ENCODE results near the gene COG8. TPM values are rescaled to one million over a fixed set of nuclear protein-coding genes. Genes with fewer than 3 reads are reported as not detected.

Gene COG8
- total RNA-seq, 1 donor from 2014 or later = 32.4 TPM

GRCh38 chr16:69325784-69326171 is 13.6 kb downstream of the COG8 start:
- Mint-ChIP-seq H3K36me3 (ENCODE audit: low read depth, unreplicated experiment) (peaks cover 29% of the 10 kb centered on the region), H3K4me1 (ENCODE audit: low read depth, unreplicated experiment) (peaks cover 18% of the 10 kb centered on the region)
- no peak overlapping the region for H3K27ac ChIP-seq (ENCODE audit: low read depth, low read length)

GRCh38 chr16:69324585-69325253 is 14.6 kb downstream of the COG8 start:
- FAIRE-seq (no peak), DNase-seq (ENCODE audit: low read depth) (no peak)
- no peak overlapping the region for H3K4me2 ChIP-seq (ENCODE audit: low read length)
- no peaks in the 10 kb centered on the region for H3K9me3 ChIP-seq (ENCODE audit: insufficient read depth, low read depth, low read length)
- peaks cover 30% of the 10 kb centered on the region for H3K36me3 Mint-ChIP-seq (ENCODE audit: low read depth, unreplicated experiment)
- peaks cover 55% of the 10 kb centered on the region for H3K36me3 ChIP-seq (ENCODE audit: insufficient read depth, low read length)
- H3K27me3 ChIP-seq (ENCODE audit: insufficient read depth, low read length) = no peaks in the 10 kb centered on the region
- H4K20me1 ChIP-seq (ENCODE audit: insufficient read depth, low read length) = peaks cover 88% of the 10 kb centered on the region
- H3K9ac ChIP-seq (ENCODE audit: low read length) = no peak overlapping the region
- H3K4me1 ChIP-seq (ENCODE audit: insufficient read depth, low read length) = peaks cover 21% of the 10 kb centered on the region
- no peak overlapping the region for H2AFZ ChIP-seq (ENCODE audit: low read depth, low read length)
- H3K27ac Mint-ChIP-seq (ENCODE audit: unreplicated experiment) = no peak overlapping the region
- no peak overlapping the region for H3K4me3 Mint-ChIP-seq (ENCODE audit: unreplicated experiment)
- H3K79me2 ChIP-seq (ENCODE audit: insufficient read depth, low read length) = peaks cover 87% of the 10 kb centered on the region
- no peaks in the 10 kb centered on the region for H3K9me3 Mint-ChIP-seq (ENCODE audit: unreplicated experiment)
- no peak overlapping the region for H3K4me3 ChIP-seq (ENCODE audit: insufficient read depth, low read depth, low read length)
- no peak for TF ChIP-seq EZH2 (IDR thresholded peaks at IDR 0.05; ENCODE audit: insufficient read depth, low read length)
- no peak for TF ChIP-seq CTCF (IDR thresholded peaks at IDR 0.05; ENCODE audit: insufficient read depth, low read depth, low read length)
- peaks cover 18% of the 10 kb centered on the region for H3K4me1 Mint-ChIP-seq (ENCODE audit: low read depth, unreplicated experiment)
- no peaks in the 10 kb centered on the region for H3K27me3 Mint-ChIP-seq (ENCODE audit: low read depth, unreplicated experiment)
- H3K27ac ChIP-seq (ENCODE audit: low read depth, low read length) = no peak overlapping the region

More at GRCh38 chr16:69325784-69326171, 13.6 kb downstream of the COG8 start:
- Histone ChIP-seq H2AFZ (ENCODE audit: low read depth, low read length) (no peak overlapping the region), H3K4me2 (ENCODE audit: low read length) (peak overlapping the region; percentile 17), H4K20me1 (ENCODE audit: insufficient read depth, low read length) (peaks cover 83% of the 10 kb centered on the region), H3K79me2 (ENCODE audit: insufficient read depth, low read length) (peaks cover 91% of the 10 kb centered on the region), H3K4me3 (ENCODE audit: insufficient read depth, low read depth, low read length) (no peak overlapping the region), H3K27me3 (ENCODE audit: insufficient read depth, low read length) (no peaks in the 10 kb centered on the region), H3K4me1 (ENCODE audit: insufficient read depth, low read length) (peaks cover 23% of the 10 kb centered on the region), H3K36me3 (ENCODE audit: insufficient read depth, low read length) (peaks cover 52% of the 10 kb centered on the region), H3K9ac (ENCODE audit: low read length) (no peak overlapping the region), H3K9me3 (ENCODE audit: insufficient read depth, low read depth, low read length) (no peaks in the 10 kb centered on the region)
- H3K9me3 Mint-ChIP-seq (ENCODE audit: unreplicated experiment) = no peaks in the 10 kb centered on the region
- DNase-seq (ENCODE audit: low read depth) (no peak), FAIRE-seq (no peak)
- H3K4me3 Mint-ChIP-seq (ENCODE audit: unreplicated experiment) = no peak overlapping the region
- H3K27ac Mint-ChIP-seq (ENCODE audit: unreplicated experiment) = no peak overlapping the region
- H3K27me3 Mint-ChIP-seq (ENCODE audit: low read depth, unreplicated experiment) = no peaks in the 10 kb centered on the region
- no peak for TF ChIP-seq EZH2 (IDR thresholded peaks at IDR 0.05; ENCODE audit: insufficient read depth, low read length)
- no peak for TF ChIP-seq CTCF (IDR thresholded peaks at IDR 0.05; ENCODE audit: insufficient read depth, low read depth, low read length)

- Histone ChIP-seq H3K4me2 (ENCODE audit: low read length) (no peak overlapping the region), H4K20me1 (ENCODE audit: insufficient read depth, low read length) (peaks cover 88% of the 10 kb centered on the region), H3K27ac (ENCODE audit: low read depth, low read length) (no peak overlapping the region), H3K4me1 (ENCODE audit: insufficient read depth, low read length) (peaks cover 15% of the 10 kb centered on the region), H3K4me3 (ENCODE audit: insufficient read depth, low read depth, low read length) (no peak overlapping the region), H3K9ac (ENCODE audit: low read length) (no peak overlapping the region), H3K36me3 (ENCODE audit: insufficient read depth, low read length) (peaks cover 61% of the 10 kb centered on the region), H3K27me3 (ENCODE audit: insufficient read depth, low read length) (no peaks in the 10 kb centered on the region), H2AFZ (ENCODE audit: low read depth, low read length) (no peak overlapping the region), H3K79me2 (ENCODE audit: insufficient read depth, low read length) (peaks cover 81% of the 10 kb centered on the region), H3K9me3 (ENCODE audit: insufficient read depth, low read depth, low read length) (no peaks in the 10 kb centered on the region)
- Mint-ChIP-seq H3K27ac (ENCODE audit: unreplicated experiment) (no peak overlapping the region), H3K4me3 (ENCODE audit: unreplicated experiment) (no peak overlapping the region), H3K9me3 (ENCODE audit: unreplicated experiment) (no peaks in the 10 kb centered on the region), H3K36me3 (ENCODE audit: low read depth, unreplicated experiment) (peaks cover 27% of the 10 kb centered on the region), H3K27me3 (ENCODE audit: low read depth, unreplicated experiment) (no peaks in the 10 kb centered on the region), H3K4me1 (ENCODE audit: low read depth, unreplicated experiment) (peaks cover 13% of the 10 kb centered on the region)
- TF ChIP-seq EZH2 (IDR thresholded peaks at IDR 0.05; ENCODE audit: insufficient read depth, low read length) (no peak), CTCF (IDR thresholded peaks at IDR 0.05; ENCODE audit: insufficient read depth, low read depth, low read length) (no peak)
- no peak for DNase-seq (ENCODE audit: low read depth)
- no peak for FAIRE-seq
Measured at GRCh38 chr16:69324013-69324531, 15.3 kb downstream of the COG8 start.

Measured in astrocyte (in vitro differentiated cells and primary cell).